BLaER1 (cell line): ENCODE results near the gene EDNRA.

ENCODE experiments used
- H3K27ac ChIP-seq: shearing (Covaris generic); formaldehyde crosslinking; 2 replicates; pipeline ENCODE4 v1.8.1; 2022
- H3K27me3 ChIP-seq: shearing (Covaris generic); formaldehyde crosslinking; 2 replicates; pipeline ENCODE4 v1.8.1; 2022
- H3K36me3 ChIP-seq: shearing (Covaris generic); formaldehyde crosslinking; 2 replicates; pipeline ENCODE4 v1.8.1; 2022
- H3K4me1 ChIP-seq: shearing (Covaris generic); formaldehyde crosslinking; 2 replicates; pipeline ENCODE4 v1.8.1; 2022
- H3K4me2 ChIP-seq: shearing (Covaris generic); formaldehyde crosslinking; 2 replicates; pipeline ENCODE4 v1.8.1; 2022
- H3K4me3 ChIP-seq: shearing (Covaris generic); formaldehyde crosslinking; 2 replicates; pipeline ENCODE4 v1.8.1; 2022
- H3K9ac ChIP-seq: shearing (Covaris generic); formaldehyde crosslinking; 2 replicates; pipeline ENCODE4 v1.8.1; 2022
- H3K9me3 ChIP-seq: shearing (Covaris generic); formaldehyde crosslinking; 2 replicates; pipeline ENCODE4 v1.8.1; 2022
- H4K20me1 ChIP-seq: shearing (Covaris generic); formaldehyde crosslinking; 2 replicates; pipeline ENCODE4 v1.8.1; 2022
- Cebpa-rat ChIP-seq: shearing (Covaris generic); IDR thresholded peaks from 2 replicates; pipeline ENCODE4 v1.8.1; 2022

EDNRA gene

DNA sequence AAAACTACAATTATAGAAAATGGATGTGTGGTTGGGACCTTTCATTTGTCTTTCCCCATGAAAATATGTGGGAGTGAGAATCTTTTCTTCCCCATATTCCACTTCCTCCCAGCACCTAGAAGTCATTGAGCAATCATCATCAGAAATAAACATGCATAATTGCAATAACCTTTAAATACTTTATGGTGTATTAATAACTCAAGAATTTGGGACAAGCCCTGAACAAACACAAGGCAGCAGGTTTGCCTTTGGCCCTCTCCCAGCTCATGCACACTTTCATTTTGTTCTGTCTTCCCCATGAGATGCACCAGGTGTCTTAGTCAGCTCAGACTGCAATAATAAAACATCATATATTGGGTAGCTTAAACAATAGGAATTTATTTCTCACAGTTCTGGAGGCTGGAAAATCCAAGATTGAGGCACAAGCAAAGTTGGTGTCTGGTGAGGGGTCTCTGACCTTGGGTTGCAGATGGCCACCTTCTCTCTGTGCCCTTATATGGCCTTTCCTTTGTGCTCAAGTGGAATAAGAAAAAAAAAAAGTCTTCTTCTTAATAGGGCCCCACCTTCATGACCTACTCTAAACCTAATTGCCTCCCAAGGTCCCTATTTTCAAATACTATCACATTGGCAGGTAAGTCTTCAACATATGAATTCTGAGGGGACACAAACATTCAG lies 101.6 kb downstream of the EDNRA start:
- no peak overlapping the region for H3K27ac ChIP-seq
- H3K36me3 ChIP-seq = no peaks in the 10 kb centered on the region
- H3K4me3 ChIP-seq = no peak overlapping the region
- H3K9ac ChIP-seq = no peak overlapping the region
- no peak for TF ChIP-seq Cebpa-rat
- no peaks in the 10 kb centered on the region for H4K20me1 ChIP-seq
- H3K9me3 ChIP-seq = peaks cover 8% of the 10 kb centered on the region
- no peaks in the 10 kb centered on the region for H3K27me3 ChIP-seq
- no peak overlapping the region for H3K4me2 ChIP-seq
- no peaks in the 10 kb centered on the region for H3K4me1 ChIP-seq

DNA sequence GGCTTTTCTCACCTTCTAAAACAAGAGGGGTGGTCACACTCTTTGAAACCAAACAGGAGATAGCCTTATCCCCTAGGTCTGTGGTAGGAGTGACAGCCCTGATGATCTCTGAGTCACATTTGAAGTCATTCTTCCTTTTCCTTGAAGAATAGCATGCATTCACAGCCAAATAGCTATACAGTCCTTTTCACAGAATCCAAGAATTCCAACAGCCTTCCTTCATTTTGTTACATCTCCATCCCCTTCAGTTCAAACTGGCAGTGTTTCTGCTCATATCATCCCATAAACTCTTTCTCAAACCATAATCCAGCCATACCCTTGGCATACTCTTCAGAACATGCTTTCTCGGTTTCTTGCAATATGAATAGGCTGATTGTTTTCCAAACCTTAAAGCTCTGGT lies 103.0 kb downstream of the EDNRA start:
- TF ChIP-seq Cebpa-rat = no peak
- H4K20me1 ChIP-seq = no peaks in the 10 kb centered on the region
- H3K4me2 ChIP-seq = no peak overlapping the region
- H3K4me1 ChIP-seq = no peaks in the 10 kb centered on the region
- H3K9me3 ChIP-seq = peaks cover 8% of the 10 kb centered on the region
- no peak overlapping the region for H3K27ac ChIP-seq
- no peaks in the 10 kb centered on the region for H3K27me3 ChIP-seq
- no peaks in the 10 kb centered on the region for H3K36me3 ChIP-seq
- H3K9ac ChIP-seq = no peak overlapping the region
- no peak overlapping the region for H3K4me3 ChIP-seq

DNA sequence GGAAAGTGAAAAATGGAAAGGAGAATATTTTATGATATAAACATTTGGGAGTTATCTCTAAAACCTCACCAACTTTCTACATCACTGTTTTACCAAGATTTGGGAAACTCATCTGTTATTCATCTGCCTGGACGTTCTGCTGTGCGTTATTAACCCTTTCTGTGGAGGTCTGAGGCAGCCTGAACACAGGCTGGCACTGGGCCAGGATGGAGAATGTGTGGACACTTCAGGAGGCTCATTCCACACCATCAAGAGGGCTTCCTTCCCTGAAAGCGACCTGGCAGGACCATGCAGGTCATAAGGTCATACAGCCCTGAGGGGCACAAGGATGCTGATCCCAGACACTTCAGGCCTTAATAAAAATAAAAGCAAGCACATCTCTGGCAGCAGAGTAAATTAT lies 105.1 kb downstream of the EDNRA start:
- Histone ChIP-seq H3K27me3 (no peaks in the 10 kb centered on the region), H3K4me3 (no peak overlapping the region), H3K4me2 (no peak overlapping the region), H3K4me1 (no peaks in the 10 kb centered on the region), H4K20me1 (no peaks in the 10 kb centered on the region), H3K9ac (no peak overlapping the region), H3K27ac (no peak overlapping the region), H3K9me3 (peaks cover 8% of the 10 kb centered on the region), H3K36me3 (no peaks in the 10 kb centered on the region)
- TF ChIP-seq Cebpa-rat = no peak

DNA sequence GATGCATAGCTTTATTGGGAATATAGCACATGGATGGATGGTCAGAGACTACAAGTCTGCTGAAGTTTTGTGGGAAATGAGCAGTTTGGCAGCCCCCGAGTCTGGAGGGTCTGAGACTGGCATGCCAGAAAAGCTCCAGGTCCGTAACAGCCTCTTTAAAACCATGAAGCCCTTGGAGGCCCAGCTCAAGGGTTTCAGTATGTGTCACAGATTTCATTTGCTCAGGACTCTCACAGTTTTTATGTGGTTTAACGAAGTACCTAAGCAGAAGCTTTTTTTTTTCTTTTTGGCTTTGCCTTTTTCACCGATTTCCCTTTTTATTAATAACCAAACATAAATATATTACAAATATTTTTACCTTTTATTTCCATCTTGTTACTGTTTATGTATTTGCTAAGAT lies 105.7 kb downstream of the EDNRA start:
- H3K36me3 ChIP-seq = no peaks in the 10 kb centered on the region
- H3K27me3 ChIP-seq = no peaks in the 10 kb centered on the region
- H3K4me1 ChIP-seq = no peaks in the 10 kb centered on the region
- TF ChIP-seq Cebpa-rat = no peak
- no peak overlapping the region for H3K4me3 ChIP-seq
- H3K27ac ChIP-seq = no peak overlapping the region
- no peak overlapping the region for H3K4me2 ChIP-seq
- H3K9ac ChIP-seq = no peak overlapping the region
- H3K9me3 ChIP-seq = peaks cover 8% of the 10 kb centered on the region
- no peaks in the 10 kb centered on the region for H4K20me1 ChIP-seq

DNA sequence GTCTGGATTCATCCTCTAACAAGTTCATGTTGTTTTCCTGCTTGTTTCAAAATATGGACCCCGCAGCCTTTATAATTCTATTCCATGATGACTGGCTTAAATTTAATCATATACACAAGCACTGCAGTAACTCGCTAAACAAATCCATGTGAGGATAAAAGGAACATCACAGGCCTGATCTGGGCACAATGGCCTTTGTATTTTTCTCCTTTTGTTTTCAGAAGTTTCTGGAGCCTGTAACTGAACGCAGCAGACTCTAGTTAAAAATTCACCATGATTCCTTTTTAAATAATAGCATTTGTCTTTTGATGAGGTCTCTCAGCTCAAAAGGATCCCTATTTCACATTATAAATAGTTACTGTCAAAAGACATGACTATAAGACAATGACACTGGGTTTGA lies 106.1 kb downstream of the EDNRA start:
- Histone ChIP-seq H3K27me3 (no peaks in the 10 kb centered on the region), H3K4me2 (no peak overlapping the region), H3K9ac (no peak overlapping the region), H3K4me3 (no peak overlapping the region), H3K36me3 (no peaks in the 10 kb centered on the region), H3K4me1 (no peaks in the 10 kb centered on the region), H4K20me1 (no peaks in the 10 kb centered on the region), H3K27ac (no peak overlapping the region), H3K9me3 (peaks cover 8% of the 10 kb centered on the region)
- no peak for TF ChIP-seq Cebpa-rat

DNA sequence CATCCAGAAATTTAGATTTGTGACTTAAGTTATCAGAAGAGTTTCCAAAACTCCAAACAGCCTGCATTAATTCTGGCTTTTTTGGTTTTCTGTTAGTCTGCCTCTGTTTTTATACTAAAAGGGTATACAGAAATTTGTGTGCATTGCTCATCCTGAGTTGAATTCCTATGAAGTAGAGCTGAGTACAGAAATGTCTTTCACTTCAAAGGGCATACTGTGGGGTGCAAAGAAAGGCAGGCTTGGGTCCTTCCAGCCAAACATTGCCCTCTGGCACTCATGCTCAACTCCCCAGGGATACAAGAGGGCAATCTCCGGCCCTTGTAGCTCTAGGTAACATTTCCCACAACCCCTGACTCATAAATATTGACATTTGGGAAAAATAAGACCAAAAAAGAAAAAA lies 108.7 kb downstream of the EDNRA start:
- Histone ChIP-seq H3K4me2 (no peak overlapping the region), H3K9me3 (peaks cover 1% of the 10 kb centered on the region), H3K36me3 (no peaks in the 10 kb centered on the region), H3K27ac (no peak overlapping the region), H4K20me1 (no peaks in the 10 kb centered on the region), H3K4me1 (no peaks in the 10 kb centered on the region), H3K9ac (no peak overlapping the region), H3K4me3 (no peak overlapping the region), H3K27me3 (no peaks in the 10 kb centered on the region)
- no peak for TF ChIP-seq Cebpa-rat

DNA sequence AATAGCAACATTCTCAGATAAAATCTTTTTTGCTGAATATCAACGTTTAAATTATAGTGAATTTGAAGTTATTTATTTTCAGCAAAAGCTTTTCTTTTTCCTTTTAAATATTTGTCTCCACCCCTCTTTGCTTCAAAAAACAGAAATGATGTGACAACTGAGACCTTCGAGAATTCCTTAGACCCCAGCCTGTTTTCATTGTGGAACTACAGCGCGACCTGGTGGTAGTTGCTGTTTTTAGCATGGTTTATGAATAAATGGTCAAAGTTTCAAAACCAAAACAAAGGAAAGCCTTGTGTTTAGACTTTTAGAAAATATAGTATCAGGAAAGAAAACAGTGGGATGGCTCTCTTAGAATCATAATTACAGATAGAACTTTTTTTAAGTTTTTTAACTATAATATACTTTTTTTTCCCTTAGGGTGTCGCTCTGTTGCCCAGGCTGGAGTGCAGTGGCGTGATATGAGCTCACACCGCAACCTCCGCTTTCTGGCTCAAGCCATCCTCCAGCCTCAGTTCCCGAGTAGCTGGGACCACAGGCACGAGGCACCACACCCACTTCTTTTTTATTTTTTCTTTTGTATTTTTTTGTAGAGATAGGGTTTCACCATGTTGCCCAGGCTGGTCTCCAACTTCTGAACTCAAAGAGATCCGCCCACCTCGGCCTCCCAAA lies 109.5 kb downstream of the EDNRA start:
- TF ChIP-seq Cebpa-rat = no peak
- no peaks in the 10 kb centered on the region for H3K27me3 ChIP-seq
- no peaks in the 10 kb centered on the region for H3K4me1 ChIP-seq
- H3K36me3 ChIP-seq = no peaks in the 10 kb centered on the region
- H3K9me3 ChIP-seq = no peaks in the 10 kb centered on the region
- no peak overlapping the region for H3K9ac ChIP-seq
- H3K4me2 ChIP-seq = no peak overlapping the region
- no peak overlapping the region for H3K27ac ChIP-seq
- H4K20me1 ChIP-seq = no peaks in the 10 kb centered on the region
- no peak overlapping the region for H3K4me3 ChIP-seq

DNA sequence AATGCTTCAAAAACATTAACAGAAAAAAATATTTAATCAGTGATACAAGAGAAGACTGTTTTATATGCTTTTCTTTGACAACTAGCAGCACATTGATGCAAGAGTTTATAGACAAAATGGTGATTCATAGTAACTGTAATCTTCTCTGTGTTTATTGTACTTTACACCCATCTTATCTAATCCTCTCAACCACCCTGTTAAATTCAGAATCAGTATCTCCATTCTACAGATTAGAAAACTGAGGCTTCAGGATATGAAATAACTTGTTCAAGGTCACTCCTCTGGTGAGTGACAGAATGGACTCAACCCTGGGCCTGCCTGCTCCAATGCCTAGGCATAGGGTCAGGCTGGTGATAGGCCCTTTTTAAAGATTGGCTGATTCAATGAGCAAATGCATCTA lies 110.2 kb downstream of the EDNRA start:
- Histone ChIP-seq H3K4me3 (no peak overlapping the region), H3K27me3 (no peaks in the 10 kb centered on the region), H3K9me3 (no peaks in the 10 kb centered on the region), H3K4me2 (no peak overlapping the region), H3K9ac (no peak overlapping the region), H3K4me1 (no peaks in the 10 kb centered on the region), H4K20me1 (no peaks in the 10 kb centered on the region), H3K27ac (no peak overlapping the region), H3K36me3 (no peaks in the 10 kb centered on the region)
- TF ChIP-seq Cebpa-rat = no peak

DNA sequence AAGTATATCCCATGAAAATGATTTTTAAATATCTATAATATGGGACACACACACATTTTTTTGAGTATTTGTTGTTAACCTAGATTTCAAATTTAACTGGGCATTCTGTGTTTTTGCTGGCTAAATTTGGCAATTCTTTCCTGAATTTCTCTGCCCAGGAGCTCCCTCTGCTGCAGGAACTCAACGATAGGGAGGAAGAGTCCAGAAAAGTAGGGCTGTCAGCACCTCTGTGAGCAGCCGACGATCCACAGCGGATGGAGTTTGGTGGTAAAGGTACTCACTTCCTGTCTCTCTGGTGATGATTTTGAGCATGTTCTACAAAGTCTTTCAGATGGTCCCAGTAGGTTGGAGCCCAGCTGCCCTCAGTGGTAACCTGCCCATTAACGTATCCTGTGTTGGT lies 113.2 kb downstream of the EDNRA start:
- Histone ChIP-seq H3K36me3 (no peaks in the 10 kb centered on the region), H4K20me1 (no peaks in the 10 kb centered on the region), H3K4me3 (no peak overlapping the region), H3K9me3 (no peaks in the 10 kb centered on the region), H3K4me1 (no peaks in the 10 kb centered on the region), H3K9ac (no peak overlapping the region), H3K27ac (no peak overlapping the region), H3K4me2 (no peak overlapping the region), H3K27me3 (no peaks in the 10 kb centered on the region)
- no peak for TF ChIP-seq Cebpa-rat
